Endothelial cell (in vitro differentiated cells): ENCODE results near the gene ACAP1. TPM values are rescaled to one million over a fixed set of nuclear protein-coding genes. Genes with fewer than 3 reads are reported as not detected.
A peak's percentile ranks its signal among the peaks of the same experiment; 100 is the strongest.

Experiments
- DNase-seq: peaks from one replicate; pipeline ENCODE4 v3.0.0; 2021; ENCODE audit warnings: low spot score
- H3K27ac Mint-ChIP-seq: one replicate; pipeline ENCODE4 v1.8.0; 2021; ENCODE audit warnings: mixed read lengths, inconsistent platforms; ENCODE audit not compliant: unreplicated experiment
- H3K27me3 Mint-ChIP-seq: one replicate; pipeline ENCODE4 v1.8.0; 2021; ENCODE audit warnings: mild to moderate bottlenecking, moderate library complexity, mixed read lengths, inconsistent platforms; ENCODE audit not compliant: unreplicated experiment
- H3K36me3 Mint-ChIP-seq: one replicate; pipeline ENCODE4 v1.8.0; 2021; ENCODE audit warnings: mild to moderate bottlenecking, low read depth, mixed read lengths, inconsistent platforms; ENCODE audit not compliant: unreplicated experiment
- H3K4me1 Mint-ChIP-seq: one replicate; pipeline ENCODE4 v1.8.0; 2021; ENCODE audit warnings: mild to moderate bottlenecking, mixed read lengths, inconsistent platforms; ENCODE audit not compliant: unreplicated experiment
- H3K4me3 Mint-ChIP-seq: one replicate; pipeline ENCODE4 v1.8.0; 2021; ENCODE audit warnings: mild to moderate bottlenecking, mixed read lengths, inconsistent platforms; ENCODE audit not compliant: unreplicated experiment
- H3K9me3 Mint-ChIP-seq: one replicate; pipeline ENCODE4 v1.8.0; 2021; ENCODE audit warnings: mixed read lengths, inconsistent platforms; ENCODE audit not compliant: unreplicated experiment
- CTCF ChIP-seq: fragments of 200-600 bp; sonication (generic); IDR thresholded peaks from one replicate; pipeline ENCODE4 v1.5.0; 2021; ENCODE audit warnings: antibody characterized with exemption; ENCODE audit not compliant: unreplicated experiment
- long read RNA-seq: library from polyadenylated mRNA; unstranded; transcript quantifications from one replicate; pipeline ENCODE4 v2.0.0, GENCODE V29; 2020; ENCODE audit not compliant: unreplicated experiment
- total RNA-seq: library from RNA; stranded (reverse); fragmentation: NEBNext Ultra II Directional; extraction: Animal tissue kit (Norgen Biotek cat#: 25700); gene quantifications from one replicate; pipeline ENCODE4 v1.2.1, GENCODE V29; 2021; ENCODE audit not compliant: unreplicated experiment

Gene ACAP1
- total RNA-seq: 5.5 TPM
- long read RNA-seq, partial matches to known transcripts: 0 of 2 reads
- long read RNA-seq, other reads (novel, unspliced or antisense): 0 of 2 reads

GRCh38 chr17:7336240-7337175 lies at the start of gene ACAP1:
ACAP1 (plus strand) TSS chr17:7336529; CDS start chr17:7336735, 206 bp downstream.
- peak; percentile 13 for DNase-seq
- Mint-ChIP-seq H3K9me3 (no peaks in the 10 kb centered on the region), H3K27ac (peak within 1 kb of the TSS; percentile 57), H3K4me1 (peaks cover 15% of the 10 kb centered on the region), H3K4me3 (no peak within 1 kb of the TSS), H3K36me3 (no peaks in the 10 kb centered on the region), H3K27me3 (peaks cover 2% of the 10 kb centered on the region)
- no peak for TF ChIP-seq CTCF

GRCh38 chr17:7289256-7290032 lies 46.9 kb upstream of the ACAP1 start:
- TF ChIP-seq CTCF: no peak
- Mint-ChIP-seq H3K4me3 (no peak overlapping the region), H3K27ac (no peak overlapping the region), H3K9me3 (no peaks in the 10 kb centered on the region), H3K36me3 (no peaks in the 10 kb centered on the region), H3K4me1 (peaks cover 8% of the 10 kb centered on the region), H3K27me3 (peaks cover 11% of the 10 kb centered on the region)
- DNase-seq: no peak

GRCh38 chr17:7290166-7290565 lies 46.2 kb upstream of the ACAP1 start:
- no peak for DNase-seq
- H3K4me3 Mint-ChIP-seq: no peak overlapping the region
- no peak for TF ChIP-seq CTCF
- H3K4me1 Mint-ChIP-seq: peaks cover 8% of the 10 kb centered on the region
- H3K27ac Mint-ChIP-seq: no peak overlapping the region
- H3K27me3 Mint-ChIP-seq: peaks cover 9% of the 10 kb centered on the region
- no peaks in the 10 kb centered on the region for H3K9me3 Mint-ChIP-seq
- no peaks in the 10 kb centered on the region for H3K36me3 Mint-ChIP-seq

- Mint-ChIP-seq H3K4me3 (no peak overlapping the region), H3K27ac (no peak overlapping the region), H3K4me1 (peaks cover 11% of the 10 kb centered on the region), H3K27me3 (peaks cover 12% of the 10 kb centered on the region), H3K9me3 (no peaks in the 10 kb centered on the region), H3K36me3 (no peaks in the 10 kb centered on the region)
- TF ChIP-seq CTCF: no peak
- no peak for DNase-seq
Observed at GRCh38 chr17:7290685-7291084, 45.6 kb upstream of the ACAP1 start.
